K562 (cell line): Measurements from ENCODE around the gene ZNF268. TPM values are rescaled to one million over a fixed set of nuclear protein-coding genes. Genes with fewer than 3 reads are reported as not detected.
A peak's percentile ranks its signal among the peaks of the same experiment; 100 is the strongest.

Experiments used
- CSDE1 ChIP-seq, 2 experiments: fragments of 450-650 bp; IDR thresholded peaks; 2 replicates each; pipeline ENCODE4 v1.6.1; 2016; ENCODE audit warnings: mild to moderate bottlenecking in 1 of 2
- DDX20 ChIP-seq: fragments of 450-650 bp; IDR thresholded peaks from 2 replicates; pipeline ENCODE4 v1.6.1; 2016; ENCODE audit warnings: missing genetic modification characterization, low read depth, mild to moderate bottlenecking, missing compliant biosample characterization, moderate library complexity
- E2F4 ChIP-seq: sonication (generic); formaldehyde crosslinking; IDR thresholded peaks from 2 replicates; pipeline ENCODE4 v1.8.0; 2022; ENCODE audit warnings: mild to moderate bottlenecking, low read depth, missing genetic modification reagents
- EZH2 ChIP-seq: IDR thresholded peaks from 2 replicates; pipeline ENCODE4 v1.6.1; 2012; ENCODE audit warnings: low read depth, mild to moderate bottlenecking, inconsistent platforms, low read length, borderline replicate concordance
- GABPB1 ChIP-seq: sonication (generic); formaldehyde crosslinking; IDR thresholded peaks from 2 replicates; pipeline ENCODE4 v1.8.0; 2022; ENCODE audit warnings: mild to moderate bottlenecking, missing genetic modification reagents
- HNRNPLL ChIP-seq: fragments of 200-400 bp; formaldehyde crosslinking; IDR thresholded peaks from 2 replicates; pipeline ENCODE4 v1.6.1; 2017; ENCODE audit warnings: low read length, low read depth, mild to moderate bottlenecking; ENCODE audit not compliant: poor library complexity, severe bottlenecking
- MTA1 ChIP-seq: fragments of 450-650 bp; IDR thresholded peaks from 2 replicates; pipeline ENCODE4 v1.6.1; 2017; ENCODE audit warnings: borderline replicate concordance
- NFE2 ChIP-seq: IDR thresholded peaks from 2 replicates; pipeline ENCODE4 v1.6.1; 2014; ENCODE audit warnings: antibody characterized with exemption, low read depth
- NR4A1 ChIP-seq, 2 experiments: fragments of 250-450 bp in 1 of 2; fragments of 450-650 bp in 1 of 2; sonication (Bioruptor Pico) in 1 of 2; IDR thresholded peaks; 2 replicates each; pipeline versions ENCODE4 v1.4.0 to v1.6.1; 2016 to 2020; ENCODE audit warnings: mild to moderate bottlenecking in 2 of 2, missing compliant biosample characterization in 1 of 2, missing genetic modification characterization in 1 of 2, moderate library complexity in 1 of 2
- PPARD ChIP-seq: fragments of 250-450 bp; sonication (Bioruptor Pico); IDR thresholded peaks from 2 replicates; pipeline ENCODE4 v1.8.0; 2022; ENCODE audit warnings: inconsistent platforms, mild to moderate bottlenecking, moderate library complexity
- RERE ChIP-seq: sonication (generic); formaldehyde crosslinking; IDR thresholded peaks from 2 replicates; pipeline ENCODE4 v1.8.0; 2023; ENCODE audit warnings: missing genetic modification reagents, mild to moderate bottlenecking, borderline replicate concordance
- RFX5 ChIP-seq: IDR thresholded peaks from 2 replicates; pipeline ENCODE4 v1.6.1; 2011; ENCODE audit warnings: low read depth, mild to moderate bottlenecking, improper control_type of control experiment, low read length
- TCF7 ChIP-seq: sonication (generic); IDR thresholded peaks from 2 replicates; pipeline ENCODE4 v1.6.1; 2016; ENCODE audit warnings: antibody characterized with exemption, borderline replicate concordance
- YY1 ChIP-seq, 3 experiments: IDR thresholded peaks; 2 replicates each; pipeline ENCODE4 v1.6.1; 2011; ENCODE audit warnings: low read length in 2 of 3, mild to moderate bottlenecking in 2 of 3, moderate library complexity in 2 of 3, borderline replicate concordance in 1 of 3, control low read depth in 1 of 3, low read depth in 1 of 3; ENCODE audit not compliant: insufficient read depth in 3 of 3, insufficient replicate concordance in 2 of 3, control insufficient read depth in 1 of 3, insufficient read length in 1 of 3; ENCODE audit errors: extremely low read depth in 1 of 3
- ZNF41 ChIP-seq: fragments of 250-450 bp; sonication (Bioruptor Pico); conservative IDR thresholded peaks from 2 replicates; pipeline ENCODE4 v1.4.0; 2020; ENCODE audit warnings: mild to moderate bottlenecking
- ZNF589 ChIP-seq: fragments of 200-800 bp; sonication (Bioruptor generic); IDR thresholded peaks from 2 replicates; pipeline ENCODE4 v1.6.1; 2016; ENCODE audit warnings: low read depth, missing genetic modification characterization, missing compliant biosample characterization
- polyA plus RNA-seq, 8 experiments: library from polyadenylated mRNA; depleted of rRNA in 4 of 8; stranded (reverse) in 5 of 8; unstranded in 3 of 8; fragments of >200 nt; fragmentation: Nextera tagmentation in 2 of 8; fragmentation: Illumina TruSeq in 1 of 8; extraction: Ambion mirVana in 2 of 8; extraction: Trizol in 1 of 8; gene quantifications; 2 replicates each; pipeline versions ENCODE4 v1.2.1 to v1.2.3, GENCODE V29; 2011 to 2014; ENCODE audit warnings: inconsistent platforms in 1 of 8, missing spikeins in 1 of 8
- total RNA-seq, 7 experiments: library from RNA; depleted of rRNA in 6 of 7; stranded (reverse); fragments of >200 nt in 6 of 7; fragmentation: Illumina TruSeq in 2 of 7; extraction: Trizol in 2 of 7; gene quantifications; 2 replicates each; pipeline versions ENCODE4 v1.2.1 to v1.2.3, GENCODE V29; 2011 to 2021; ENCODE audit warnings: low replicate concordance in 1 of 7
- TF ChIP-seq, protein P1 (sequence below): fragments of 450-650 bp; IDR thresholded peaks from 2 replicates; pipeline ENCODE4 v1.6.1; 2016; ENCODE audit warnings: mild to moderate bottlenecking

Gene ZNF268
- total and polyA plus RNA-seq, 9 of the 15 experiments (the other 6 are each of a cell fraction or from before 2014, with no cell fraction given): 4.8 to 12.0 (median 7.7) TPM

DNA sequence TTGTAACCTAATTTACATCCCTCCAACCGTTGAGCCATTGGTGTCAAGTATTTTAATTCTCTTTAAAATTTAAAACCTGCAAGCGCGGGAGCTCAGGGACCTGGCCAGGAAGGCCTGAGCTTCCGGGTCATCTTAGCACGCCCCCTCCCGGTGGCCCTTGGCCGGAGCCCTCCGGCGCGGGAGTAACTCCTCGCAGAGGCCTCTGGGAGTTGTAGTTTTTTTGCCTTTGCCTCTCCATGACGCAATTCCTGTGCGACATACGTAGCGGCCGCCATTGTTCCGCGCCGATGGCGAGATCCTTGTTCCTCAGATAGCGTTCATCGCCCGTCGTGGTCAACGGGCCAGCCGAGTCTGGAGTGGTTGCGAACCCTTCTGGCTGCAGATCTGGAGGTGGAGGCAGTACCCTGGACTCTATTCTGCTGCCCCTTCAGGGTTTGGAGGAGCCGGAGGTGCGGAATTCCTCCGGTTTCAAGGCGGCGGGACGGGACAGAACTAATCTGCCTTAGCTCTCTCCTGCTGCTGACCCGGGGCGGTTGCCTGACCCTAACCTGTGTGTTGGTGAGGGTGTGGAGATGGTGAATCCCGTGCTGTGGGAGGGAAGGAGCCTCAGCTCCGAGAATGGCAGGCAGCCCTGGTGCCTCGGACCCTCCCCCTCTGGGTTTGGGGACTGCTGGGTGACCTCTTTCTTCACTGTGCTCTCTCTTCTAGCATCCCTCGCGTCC, at the start of gene ZNF268 (continued):
- TF ChIP-seq MTA1: peak; percentile 99
- TF ChIP-seq NFE2: no peak
- TF ChIP-seq PPARD (CRISPR knock-in tag): no peak
- TF ChIP-seq RERE (CRISPR knock-in tag): no peak
- no peak for TF ChIP-seq ZNF41 (CRISPR knock-in tag)
- TF ChIP-seq HNRNPLL: peak; percentile 80
- TF ChIP-seq ZNF589: peak; percentile 55; the same call in 1 of the 2 replicates
- TF ChIP-seq E2F4 (CRISPR knock-in tag): 0 out of 2 replicates have a peak, but pooled peaks have one; percentile 42
- TF ChIP-seq TCF7: no peak
- no peak for TF ChIP-seq RFX5
- TF ChIP-seq, protein P1, sequence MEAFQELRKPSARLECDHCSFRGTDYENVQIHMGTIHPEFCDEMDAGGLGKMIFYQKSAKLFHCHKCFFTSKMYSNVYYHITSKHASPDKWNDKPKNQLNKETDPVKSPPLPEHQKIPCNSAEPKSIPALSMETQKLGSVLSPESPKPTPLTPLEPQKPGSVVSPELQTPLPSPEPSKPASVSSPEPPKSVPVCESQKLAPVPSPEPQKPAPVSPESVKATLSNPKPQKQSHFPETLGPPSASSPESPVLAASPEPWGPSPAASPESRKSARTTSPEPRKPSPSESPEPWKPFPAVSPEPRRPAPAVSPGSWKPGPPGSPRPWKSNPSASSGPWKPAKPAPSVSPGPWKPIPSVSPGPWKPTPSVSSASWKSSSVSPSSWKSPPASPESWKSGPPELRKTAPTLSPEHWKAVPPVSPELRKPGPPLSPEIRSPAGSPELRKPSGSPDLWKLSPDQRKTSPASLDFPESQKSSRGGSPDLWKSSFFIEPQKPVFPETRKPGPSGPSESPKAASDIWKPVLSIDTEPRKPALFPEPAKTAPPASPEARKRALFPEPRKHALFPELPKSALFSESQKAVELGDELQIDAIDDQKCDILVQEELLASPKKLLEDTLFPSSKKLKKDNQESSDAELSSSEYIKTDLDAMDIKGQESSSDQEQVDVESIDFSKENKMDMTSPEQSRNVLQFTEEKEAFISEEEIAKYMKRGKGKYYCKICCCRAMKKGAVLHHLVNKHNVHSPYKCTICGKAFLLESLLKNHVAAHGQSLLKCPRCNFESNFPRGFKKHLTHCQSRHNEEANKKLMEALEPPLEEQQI: peak; percentile 91
- TF ChIP-seq CSDE1 (IDR thresholded peaks at IDR 0.05): peak in 1 of 2 experiments; percentile 81; a peak in 2 of 4 replicates
- TF ChIP-seq EZH2: no peak
- TF ChIP-seq DDX20 (tag): no peak
- TF ChIP-seq NR4A1 (CRISPR knock-in tag; IDR thresholded peaks at IDR 0.05): 0 out of 2 replicates have a peak, but pooled peaks have one; percentile 30
- TF ChIP-seq NR4A1 (tag; IDR thresholded peaks at IDR 0.05): no peak
- peak; percentile 93 for TF ChIP-seq GABPB1
- peak; percentile 89 to 99 (median 98) for TF ChIP-seq YY1 (IDR thresholded peaks at IDR 0.05; ENCODE audit: borderline replicate concordance in 1 of 3, control insufficient read depth in 1 of 3, extremely low read depth in 1 of 3, insufficient read depth in 3 of 3, insufficient read length in 1 of 3, insufficient replicate concordance in 2 of 3, low read depth in 1 of 3, low read length in 2 of 3)
